Prostate gland (tissue), 2 donors: Measurements from ENCODE around the gene ALG3. TPM values are rescaled to one million over a fixed set of nuclear protein-coding genes. Genes with fewer than 3 reads are reported as not detected.

Experiments used
- DNase-seq: peaks from one replicate; pipeline ENCODE4 v3.0.0-alpha.2; 2019; ENCODE audit warnings: low spot score
- H3K27ac ChIP-seq, 2 donors: fragments of 200-600 bp; sonication (generic); 2 replicates each; pipeline ENCODE4 v1.5.1; 2017 to 2019
- H3K27me3 ChIP-seq: fragments of 200-600 bp; sonication (generic); replicated peaks from 2 replicates; pipeline ENCODE4 v1.5.1; 2019; ENCODE audit not compliant: insufficient read depth
- H3K36me3 ChIP-seq, 2 donors: fragments of 200-600 bp; sonication (generic); 1 replicate in 1 of 2; 2 replicates in 1 of 2; pipeline versions ENCODE4 v1.5.1 to v1.8.1; 2017 to 2019
- H3K4me1 ChIP-seq: fragments of 200-600 bp; sonication (generic); replicated peaks from 2 replicates; pipeline ENCODE4 v1.5.1; 2019
- H3K4me3 ChIP-seq, 2 donors: fragments of 200-600 bp; sonication (generic); 2 replicates each; pipeline ENCODE4 v1.5.1; 2017 to 2019
- H3K9me3 ChIP-seq: fragments of 200-600 bp; sonication (generic); 2 replicates; pipeline ENCODE4 v1.5.1; 2017
- POLR2A ChIP-seq: fragments of 450-650 bp; IDR thresholded peaks from one replicate; pipeline ENCODE4 v1.6.1; 2016; ENCODE audit warnings: antibody characterized with exemption, mild to moderate bottlenecking
- POLR2AphosphoS5 ChIP-seq: sonication (generic); formaldehyde crosslinking; IDR thresholded peaks from one replicate; pipeline ENCODE4 v1.6.1; 2017; ENCODE audit warnings: antibody characterized with exemption
- WGBS: methylation state at CpG from one replicate; pipeline ENCODE4 v1.1.5; 2018; 5-methylcytosine and 5-hydroxymethylcytosine counted together
- intact Hi-C: fragments of 100-400 bp; cut with DNase I; formaldehyde crosslinking; loops from one replicate; pipeline ENCODE4 v1.14.2; 2022
- total RNA-seq, 2 donors: library from RNA; depleted of rRNA; stranded (reverse); fragments of >200 nt; gene quantifications; one replicate each; pipeline ENCODE4 v1.1.0, GENCODE V29; 2016
- TF ChIP-seq, protein P1 (sequence below), 4 experiments: fragments of 200-600 bp in 2 of 4; fragments of 450-650 bp in 2 of 4; sonication (generic) in 2 of 4; IDR thresholded peaks; 1 replicate in 3 of 4; 2 replicates in 1 of 4; pipeline ENCODE4 v1.5.1; 2016 to 2019; ENCODE audit warnings: antibody characterized with exemption in 4 of 4, mild to moderate bottlenecking in 2 of 4, moderate library complexity in 2 of 4

Gene ALG3
- total RNA-seq, 2 donors from 2014 or later, result 78.4 to 79.4 TPM

DNA sequence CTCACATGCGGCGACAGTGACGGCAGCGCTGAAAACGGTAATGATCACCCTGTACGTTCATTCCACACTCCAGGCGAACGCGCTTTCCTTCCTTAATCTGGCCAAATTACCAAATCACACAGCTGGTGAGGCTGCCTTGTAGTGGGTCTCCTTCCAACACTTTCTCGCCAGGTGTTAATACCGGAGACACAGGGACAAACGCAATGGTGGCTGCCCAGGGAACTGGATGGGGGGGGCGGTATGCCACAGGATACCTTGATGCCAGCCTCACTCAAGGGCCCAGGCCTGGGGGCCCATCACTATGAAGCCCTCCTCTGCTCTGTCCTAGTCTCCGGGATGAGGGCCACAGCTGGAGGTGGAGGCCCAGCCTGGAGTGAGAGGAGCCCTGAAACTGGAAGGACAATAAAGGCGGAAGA lies 14.0 kb upstream of the ALG3 start:
- peak overlapping the region in 1 of 2 donors; percentile 5 for H3K4me3 ChIP-seq
- TF ChIP-seq POLR2A, result no peak
- TF ChIP-seq POLR2AphosphoS5, result no peak
- TF ChIP-seq, protein P1, sequence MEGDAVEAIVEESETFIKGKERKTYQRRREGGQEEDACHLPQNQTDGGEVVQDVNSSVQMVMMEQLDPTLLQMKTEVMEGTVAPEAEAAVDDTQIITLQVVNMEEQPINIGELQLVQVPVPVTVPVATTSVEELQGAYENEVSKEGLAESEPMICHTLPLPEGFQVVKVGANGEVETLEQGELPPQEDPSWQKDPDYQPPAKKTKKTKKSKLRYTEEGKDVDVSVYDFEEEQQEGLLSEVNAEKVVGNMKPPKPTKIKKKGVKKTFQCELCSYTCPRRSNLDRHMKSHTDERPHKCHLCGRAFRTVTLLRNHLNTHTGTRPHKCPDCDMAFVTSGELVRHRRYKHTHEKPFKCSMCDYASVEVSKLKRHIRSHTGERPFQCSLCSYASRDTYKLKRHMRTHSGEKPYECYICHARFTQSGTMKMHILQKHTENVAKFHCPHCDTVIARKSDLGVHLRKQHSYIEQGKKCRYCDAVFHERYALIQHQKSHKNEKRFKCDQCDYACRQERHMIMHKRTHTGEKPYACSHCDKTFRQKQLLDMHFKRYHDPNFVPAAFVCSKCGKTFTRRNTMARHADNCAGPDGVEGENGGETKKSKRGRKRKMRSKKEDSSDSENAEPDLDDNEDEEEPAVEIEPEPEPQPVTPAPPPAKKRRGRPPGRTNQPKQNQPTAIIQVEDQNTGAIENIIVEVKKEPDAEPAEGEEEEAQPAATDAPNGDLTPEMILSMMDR (IDR thresholded peaks at IDR 0.05), result no peak
- intact Hi-C loops, result no loop called here
- peaks cover 4% of the 10 kb centered on the region for H3K4me1 ChIP-seq
- WGBS, result 18% methylated on average over 14 of the region's 15 CpGs
- no peaks in the 10 kb centered on the region for H3K9me3 ChIP-seq
- peaks cover 4% of the 10 kb centered on the region for H3K27me3 ChIP-seq
- H3K27ac ChIP-seq, result no peak overlapping the region
- H3K36me3 ChIP-seq, result no peaks in the 10 kb centered on the region
- DNase-seq, result no peak

DNA sequence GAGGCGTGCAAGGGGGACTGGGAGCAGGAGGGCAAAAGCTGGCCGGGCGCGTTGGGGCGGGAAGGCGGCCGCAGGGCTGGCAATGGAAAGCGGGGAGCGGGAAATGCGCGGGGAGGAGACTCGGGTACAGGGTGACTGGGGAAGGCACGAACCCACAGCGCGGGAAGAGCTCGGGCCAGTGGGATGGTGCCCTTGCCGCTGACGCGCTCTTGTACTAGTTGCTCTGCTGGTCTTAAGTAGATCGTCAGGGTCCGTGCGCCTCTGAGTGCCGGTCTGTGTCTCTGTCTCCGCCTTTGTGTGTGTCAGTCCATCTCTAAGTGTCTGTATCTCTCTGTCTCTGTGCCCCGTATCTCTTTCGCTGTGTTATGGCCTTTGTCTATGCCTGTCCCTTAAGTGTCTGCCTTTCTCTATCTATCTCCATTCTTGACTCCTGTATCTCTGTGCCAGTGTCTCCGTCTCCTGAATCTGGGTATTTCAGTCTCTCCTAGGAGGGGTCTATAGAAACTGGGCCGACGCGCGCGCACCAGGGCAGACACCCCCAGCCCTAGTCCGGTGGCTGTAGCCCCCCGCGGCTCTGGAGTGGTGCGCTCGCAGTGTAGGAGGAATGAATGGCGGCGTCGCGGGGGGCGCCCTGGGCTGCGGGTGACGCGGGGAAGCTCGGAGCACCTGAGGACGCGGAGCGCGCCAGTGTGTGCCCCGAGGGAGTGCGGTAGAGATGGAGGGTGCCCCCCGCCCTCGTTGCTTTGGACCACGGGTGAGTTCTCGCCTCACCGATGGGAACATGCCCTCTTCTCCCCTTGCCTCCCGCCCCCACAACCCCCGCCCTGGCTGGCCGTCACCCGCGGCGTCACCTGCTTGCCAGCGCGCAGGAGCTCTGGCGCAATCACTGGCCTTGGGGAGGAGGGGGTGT lies 13.3 kb upstream of the ALG3 start:
- H3K36me3 ChIP-seq, result no peaks in the 10 kb centered on the region
- TF ChIP-seq, protein P1 (IDR thresholded peaks at IDR 0.05), result no peak
- TF ChIP-seq POLR2A, result no peak
- peaks cover 4% of the 10 kb centered on the region for H3K27me3 ChIP-seq
- no peaks in the 10 kb centered on the region for H3K9me3 ChIP-seq
- H3K4me3 ChIP-seq, result peak overlapping the region; percentile 32 to 44
- no peak overlapping the region for H3K27ac ChIP-seq
- intact Hi-C loops, result no loop called here
- WGBS, result under 1% methylated on average over 58 of the region's 66 CpGs
- peaks cover 4% of the 10 kb centered on the region for H3K4me1 ChIP-seq
- no peak for DNase-seq

DNA sequence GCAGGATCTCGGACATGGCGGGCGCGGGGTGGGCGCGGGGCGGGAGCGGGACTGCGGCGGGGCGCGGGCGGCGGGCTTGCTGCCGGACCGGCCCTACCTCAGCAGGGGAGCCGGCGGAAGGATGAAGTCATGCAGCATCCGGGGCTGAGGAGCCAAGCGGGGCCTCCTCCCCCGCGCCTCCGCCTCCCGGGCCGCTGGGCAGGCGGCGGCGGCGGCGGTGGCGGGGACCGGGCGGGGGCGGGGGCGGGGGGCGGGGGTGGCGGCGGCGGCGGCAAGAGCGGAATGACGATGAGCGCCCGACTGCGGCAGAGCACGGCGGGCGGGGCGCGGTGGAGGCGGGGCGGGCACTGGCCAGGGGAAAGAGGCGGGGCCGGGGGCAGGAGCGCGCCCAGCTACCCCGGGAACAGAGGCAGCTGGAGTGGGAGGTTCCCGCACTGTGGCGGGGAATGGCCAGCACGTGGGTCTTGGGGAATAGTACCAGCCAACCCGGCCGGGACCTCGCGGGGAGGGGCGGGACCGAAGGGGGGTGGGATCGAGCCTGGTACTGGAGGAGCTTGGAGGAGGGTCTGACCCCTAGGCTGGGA lies 12.6 kb upstream of the ALG3 start, which contains the start of gene CAMK2N2:
Gene CAMK2N2 (minus strand): TSS at position 284 of the 584 bp plus-strand sequence. CDS start 268 bp downstream, at position 16.
- TF ChIP-seq POLR2AphosphoS5 (no peak), POLR2A (no peak)
- TF ChIP-seq, protein P1 (IDR thresholded peaks at IDR 0.05), result no peak
- Histone ChIP-seq H3K4me1 (peaks cover 4% of the 10 kb centered on the region), H3K27me3 (peaks cover 4% of the 10 kb centered on the region), H3K9me3 (no peaks in the 10 kb centered on the region), H3K36me3 (no peaks in the 10 kb centered on the region), H3K27ac (no peak within 1 kb of the TSS), H3K4me3 (peak within 1 kb of the TSS; percentile 32 to 44)
- under 1% methylated on average over 43 of the region's 67 CpGs for WGBS
- intact Hi-C loops, result no loop called here
- DNase-seq, result peak; percentile 33

DNA sequence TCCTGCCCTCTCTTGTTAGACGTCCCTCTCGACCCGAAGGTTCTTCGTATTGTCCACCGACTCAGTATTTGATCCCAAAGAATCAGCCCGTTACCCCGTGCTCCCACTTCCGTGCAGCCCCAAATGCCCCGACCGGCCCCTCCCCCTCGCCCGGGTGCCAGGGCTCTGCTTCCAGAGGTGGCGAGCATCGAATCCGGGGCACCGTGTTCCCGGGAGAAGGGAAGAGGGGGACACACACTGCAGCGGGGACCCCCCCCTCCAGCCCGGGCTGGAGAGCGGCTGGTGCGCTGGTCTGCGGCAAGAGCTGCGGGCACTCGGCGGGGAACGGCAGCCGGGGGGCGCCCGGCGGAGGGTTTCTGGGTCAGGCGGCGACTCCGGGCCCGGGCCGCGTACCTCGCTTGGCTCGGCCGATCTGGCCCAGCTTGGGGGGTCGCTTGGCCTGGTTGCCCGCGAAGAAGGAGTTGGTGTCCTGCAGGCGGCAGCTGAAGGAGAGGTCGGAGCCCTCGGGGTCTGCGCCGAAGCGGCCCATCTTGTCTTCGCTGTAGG lies 12.0 kb upstream of the ALG3 start:
- H3K36me3 ChIP-seq, result no peaks in the 10 kb centered on the region
- peaks cover 4% of the 10 kb centered on the region for H3K27me3 ChIP-seq
- no peaks in the 10 kb centered on the region for H3K9me3 ChIP-seq
- 2% methylated on average over 44 of the region's 49 CpGs for WGBS
- H3K27ac ChIP-seq, result no peak overlapping the region
- peaks cover 4% of the 10 kb centered on the region for H3K4me1 ChIP-seq
- intact Hi-C loops, result no loop called here
- H3K4me3 ChIP-seq, result peak overlapping the region; percentile 32 to 44
- DNase-seq, result no peak
- TF ChIP-seq POLR2AphosphoS5 (no peak), POLR2A (no peak)
- TF ChIP-seq, protein P1 (IDR thresholded peaks at IDR 0.05), result no peak
